OCI-LY1 (cell line): Measurements from ENCODE around the gene MAN1C1.

Source experiments
- H2AFZ ChIP-seq: fragments of 200-600 bp; sonication (generic), shearing (Covaris generic); 2 replicates; pipeline ENCODE4 v1.6.0; 2014; ENCODE audit warnings: antibody characterized with exemption, mild to moderate bottlenecking, low read length
- H3F3A ChIP-seq: fragments of 200-600 bp; sonication (generic), shearing (Covaris generic); 2 replicates; pipeline ENCODE4 v1.6.0; 2014; ENCODE audit warnings: mild to moderate bottlenecking, antibody characterized with exemption, low read length, moderate library complexity; ENCODE audit not compliant: insufficient read depth
- H3K27ac ChIP-seq: fragments of 200-600 bp; sonication (generic); 2 replicates; pipeline ENCODE4 v1.5.1; 2014; ENCODE audit warnings: low read length, mixed run types, mild to moderate bottlenecking, low read depth; ENCODE audit not compliant: poor library complexity, severe bottlenecking
- H3K27me3 ChIP-seq: fragments of 200-600 bp; sonication (generic); 2 replicates; pipeline ENCODE4 v1.6.0; 2014; ENCODE audit warnings: antibody characterized with exemption, mild to moderate bottlenecking, low read length, moderate library complexity; ENCODE audit not compliant: insufficient read depth
- H3K36me3 ChIP-seq: fragments of 200-600 bp; sonication (generic); 2 replicates; pipeline ENCODE4 v1.6.1; 2014; ENCODE audit warnings: mild to moderate bottlenecking, antibody characterized with exemption, low read length, moderate library complexity, mixed read lengths; ENCODE audit not compliant: insufficient read depth
- H3K4me1 ChIP-seq: fragments of 200-600 bp; sonication (generic); 2 replicates; pipeline ENCODE4 v1.5.1; 2014; ENCODE audit warnings: mild to moderate bottlenecking, low read length, moderate library complexity; ENCODE audit not compliant: insufficient read depth, severe bottlenecking
- H3K4me2 ChIP-seq: fragments of 200-600 bp; sonication (generic), shearing (Covaris generic); 2 replicates; pipeline ENCODE4 v1.6.1; 2014; ENCODE audit warnings: low read length
- H3K4me3 ChIP-seq: fragments of 200-600 bp; sonication (generic); 2 replicates; pipeline ENCODE4 v1.5.1; 2014; ENCODE audit warnings: low read length, low read depth, mild to moderate bottlenecking, mixed read lengths; ENCODE audit not compliant: poor library complexity, severe bottlenecking
- H3K79me2 ChIP-seq: fragments of 200-600 bp; shearing (Covaris generic); 2 replicates; pipeline ENCODE4 v1.6.1; 2016; ENCODE audit warnings: mixed run types, low read length, mixed read lengths; ENCODE audit not compliant: insufficient read depth
- H3K9ac ChIP-seq: fragments of 200-600 bp; sonication (generic), shearing (Covaris generic); 2 replicates; pipeline ENCODE4 v1.6.1; 2014; ENCODE audit warnings: mild to moderate bottlenecking, low read length, mixed read lengths
- H3K9me2 ChIP-seq: fragments of 200-600 bp; sonication (generic), shearing (Covaris generic); 2 replicates; pipeline ENCODE4 v1.6.1; 2014; ENCODE audit warnings: low read depth, mild to moderate bottlenecking, low read length, mixed read lengths
- H3K9me3 ChIP-seq: fragments of 200-600 bp; shearing (Covaris generic); 2 replicates; pipeline ENCODE4 v1.6.1; 2014; ENCODE audit warnings: low read length, mixed read lengths
- H4K20me1 ChIP-seq: fragments of 200-600 bp; sonication (generic), shearing (Covaris generic); 2 replicates; pipeline ENCODE4 v1.6.0; 2016; ENCODE audit warnings: mild to moderate bottlenecking, low read length; ENCODE audit not compliant: insufficient read depth
- EZH2 ChIP-seq: fragments of 200-600 bp; sonication (generic), shearing (Covaris generic); IDR thresholded peaks from 2 replicates; pipeline ENCODE4 v1.8.0; 2017; ENCODE audit warnings: borderline replicate concordance, mixed run types, mild to moderate bottlenecking, antibody characterized with exemption, low read length, moderate library complexity, mixed read lengths
- TF ChIP-seq, protein P1 (sequence below): fragments of 200-600 bp; sonication (generic), shearing (Covaris generic); IDR thresholded peaks from 2 replicates; pipeline ENCODE4 v1.5.1; 2017; ENCODE audit warnings: mild to moderate bottlenecking, antibody characterized with exemption, low read length, moderate library complexity, mixed read lengths

MAN1C1 gene

DNA sequence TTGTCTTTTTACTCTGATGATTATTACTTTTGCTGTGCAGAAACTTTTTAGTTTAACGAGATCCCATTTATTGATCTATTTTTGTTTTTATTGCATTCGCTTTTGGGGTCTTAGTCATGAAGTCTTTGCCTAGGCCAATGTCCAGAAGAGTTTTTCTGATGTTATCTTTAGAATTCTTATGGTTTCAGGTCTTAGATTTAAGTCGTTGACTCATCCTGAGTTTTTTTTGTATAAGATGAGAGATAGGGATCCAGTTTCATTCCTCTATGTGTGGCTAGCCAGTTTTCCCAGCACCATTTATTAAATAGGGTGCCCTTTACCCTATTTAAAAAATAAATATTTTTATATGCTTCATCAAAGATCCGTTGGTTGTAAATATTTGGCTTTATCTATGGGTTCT lies 13.2 kb downstream of the MAN1C1 start:
- no peaks in the 10 kb centered on the region; the same call in 1 of the 2 replicates for H3K36me3 ChIP-seq
- no peaks in the 10 kb centered on the region for H3K9me3 ChIP-seq
- H4K20me1 ChIP-seq: no peaks in the 10 kb centered on the region
- no peaks in the 10 kb centered on the region for H3K4me1 ChIP-seq
- H3K79me2 ChIP-seq: no peaks in the 10 kb centered on the region
- peaks cover 11% of the 10 kb centered on the region; the same call in 1 of the 2 replicates for H3K27me3 ChIP-seq
- no peak overlapping the region for H3K27ac ChIP-seq
- no peak overlapping the region for H3K4me2 ChIP-seq
- no peak overlapping the region for H3K4me3 ChIP-seq
- H3K9me2 ChIP-seq: no peaks in the 10 kb centered on the region
- TF ChIP-seq, protein P1, sequence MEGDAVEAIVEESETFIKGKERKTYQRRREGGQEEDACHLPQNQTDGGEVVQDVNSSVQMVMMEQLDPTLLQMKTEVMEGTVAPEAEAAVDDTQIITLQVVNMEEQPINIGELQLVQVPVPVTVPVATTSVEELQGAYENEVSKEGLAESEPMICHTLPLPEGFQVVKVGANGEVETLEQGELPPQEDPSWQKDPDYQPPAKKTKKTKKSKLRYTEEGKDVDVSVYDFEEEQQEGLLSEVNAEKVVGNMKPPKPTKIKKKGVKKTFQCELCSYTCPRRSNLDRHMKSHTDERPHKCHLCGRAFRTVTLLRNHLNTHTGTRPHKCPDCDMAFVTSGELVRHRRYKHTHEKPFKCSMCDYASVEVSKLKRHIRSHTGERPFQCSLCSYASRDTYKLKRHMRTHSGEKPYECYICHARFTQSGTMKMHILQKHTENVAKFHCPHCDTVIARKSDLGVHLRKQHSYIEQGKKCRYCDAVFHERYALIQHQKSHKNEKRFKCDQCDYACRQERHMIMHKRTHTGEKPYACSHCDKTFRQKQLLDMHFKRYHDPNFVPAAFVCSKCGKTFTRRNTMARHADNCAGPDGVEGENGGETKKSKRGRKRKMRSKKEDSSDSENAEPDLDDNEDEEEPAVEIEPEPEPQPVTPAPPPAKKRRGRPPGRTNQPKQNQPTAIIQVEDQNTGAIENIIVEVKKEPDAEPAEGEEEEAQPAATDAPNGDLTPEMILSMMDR: no peak
- TF ChIP-seq EZH2: no peak
- no peak overlapping the region for H2AFZ ChIP-seq
- no peaks in the 10 kb centered on the region for H3F3A ChIP-seq
- H3K9ac ChIP-seq: no peak overlapping the region

DNA sequence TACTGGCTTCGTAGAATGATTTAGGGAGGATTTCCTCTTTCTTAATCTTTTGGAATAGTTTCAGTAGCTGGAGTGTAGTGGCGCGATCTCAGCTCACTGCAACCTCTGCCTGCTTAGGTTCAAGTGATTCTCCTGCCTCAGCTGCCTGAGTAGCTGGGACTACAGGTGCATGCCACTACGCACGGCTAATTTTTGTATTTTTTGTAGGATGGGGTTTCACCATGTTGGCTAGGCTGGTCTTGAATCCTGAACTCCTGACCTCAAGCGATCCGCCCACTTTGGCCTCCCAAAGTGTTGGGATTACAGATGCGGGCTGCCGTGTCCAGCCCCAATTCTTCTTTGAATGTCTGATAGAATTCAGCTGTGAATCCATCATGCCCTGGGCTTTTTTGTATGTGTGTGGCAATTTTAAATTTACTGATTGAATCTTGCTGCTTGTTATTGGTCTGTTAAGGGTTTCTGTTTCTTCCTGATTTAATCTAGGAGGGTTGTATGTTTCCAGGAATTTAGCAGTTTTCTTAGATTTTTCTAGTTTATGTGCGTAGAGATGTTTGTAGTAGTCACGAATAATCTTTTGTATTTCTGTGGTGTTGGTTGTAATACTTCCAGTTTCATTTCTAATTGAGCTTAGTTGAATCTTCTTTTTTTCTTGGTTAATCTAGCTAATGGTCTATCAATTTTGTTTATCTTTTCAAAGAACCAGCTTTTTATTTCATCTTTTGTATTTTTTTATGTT lies 15.3 kb downstream of the MAN1C1 start:
- Histone ChIP-seq H3K79me2 (no peaks in the 10 kb centered on the region), H3K9me3 (no peaks in the 10 kb centered on the region), H3K4me2 (no peak overlapping the region), H3K9ac (no peak overlapping the region), H3K36me3 (no peaks in the 10 kb centered on the region), H3K9me2 (no peaks in the 10 kb centered on the region), H2AFZ (no peak overlapping the region), H3K27ac (no peak overlapping the region), H3K4me3 (no peak overlapping the region), H3F3A (no peaks in the 10 kb centered on the region), H3K27me3 (no peaks in the 10 kb centered on the region), H3K4me1 (no peaks in the 10 kb centered on the region), H4K20me1 (no peaks in the 10 kb centered on the region)
- TF ChIP-seq EZH2: no peak
- TF ChIP-seq, protein P1: no peak

DNA sequence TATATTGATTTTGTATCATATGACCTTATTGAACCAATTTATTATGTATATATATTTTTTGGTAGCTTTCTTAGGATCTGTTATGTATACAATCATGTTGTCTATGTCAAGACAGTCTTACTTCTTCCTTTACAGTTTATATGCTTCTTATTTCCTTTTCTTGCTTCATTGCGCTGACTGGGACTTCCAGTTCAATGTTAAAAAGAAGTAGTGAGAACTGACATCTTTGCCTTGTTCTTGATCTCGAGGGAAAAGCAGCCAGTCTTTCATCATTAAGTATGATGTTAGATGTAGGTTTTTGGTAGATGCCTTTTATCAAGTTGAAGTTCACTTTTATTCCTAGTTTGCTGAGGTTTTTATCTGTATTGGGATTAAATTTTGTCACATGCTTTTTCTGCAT lies 17.5 kb downstream of the MAN1C1 start:
- Histone ChIP-seq H3K9me3 (no peaks in the 10 kb centered on the region), H3K4me1 (no peaks in the 10 kb centered on the region), H4K20me1 (no peaks in the 10 kb centered on the region), H3K4me3 (no peak overlapping the region), H3K9me2 (peaks cover 5% of the 10 kb centered on the region), H3K27ac (no peak overlapping the region), H3K27me3 (no peaks in the 10 kb centered on the region; the same call in 1 of the 2 replicates), H3K79me2 (no peaks in the 10 kb centered on the region), H3K4me2 (no peak overlapping the region), H3K9ac (no peak overlapping the region), H2AFZ (no peak overlapping the region), H3K36me3 (no peaks in the 10 kb centered on the region), H3F3A (no peaks in the 10 kb centered on the region)
- TF ChIP-seq, protein P1: no peak
- TF ChIP-seq EZH2: no peak
